ENCODE measurements around the gene GNAQ. TPM values are rescaled to one million over a fixed set of nuclear protein-coding genes. Genes with fewer than 3 reads are reported as not detected.

Gene GNAQ
- polyA plus RNA-seq, 3 donors = 8.3 to 51.0 (median 9.6) TPM

- Histone ChIP-seq H3K9ac (ENCODE audit: insufficient read depth, low read length, poor library complexity, severe bottlenecking) (no peak overlapping the region), H3K27me3 (ENCODE audit: control insufficient read depth in 2 of 2, insufficient read depth in 2 of 2, low read length in 2 of 2) (no peaks in the 10 kb centered on the region), H3K9me3 (replicated peaks in 1 of 2; ENCODE audit: control insufficient read depth in 1 of 2, insufficient read depth in 1 of 2, low read length in 2 of 2) (no peaks in the 10 kb centered on the region), H3K27ac (ENCODE audit: low read depth in 1 of 2, low read length in 2 of 2) (no peak overlapping the region), H3K79me2 (ENCODE audit: insufficient read depth, low read length) (peaks cover 37% of the 10 kb centered on the region), H3K4me3 (replicated peaks in 1 of 3; ENCODE audit: low read depth in 2 of 3, low read length in 3 of 3) (no peak overlapping the region), H3K4me2 (replicated peaks; ENCODE audit: extremely low read depth, low read length, poor library complexity, severe bottlenecking) (no peak overlapping the region), H3K36me3 (replicated peaks in 1 of 2; ENCODE audit: control insufficient read depth in 1 of 2, insufficient read depth in 2 of 2, low read length in 2 of 2) (peaks cover 4 to 46% of the 10 kb centered on the region in 2 donors), H2AFZ (ENCODE audit: insufficient read depth, low read depth, low read length, poor library complexity, severe bottlenecking) (no peak overlapping the region), H4K20me1 (ENCODE audit: insufficient read depth, low read length) (peaks cover 76% of the 10 kb centered on the region), H3K4me1 (ENCODE audit: control insufficient read depth in 1 of 2, insufficient read depth in 2 of 2, low read length in 2 of 2) (peaks cover 16 to 18% of the 10 kb centered on the region in 2 donors)
- H3K27ac Mint-ChIP-seq = peak overlapping the region in 1 of 7 donors; percentile 7
- 95% methylated on average over 4 of the region's 6 CpGs for WGBS (ENCODE audit: insufficient coverage)
- H3K27me3 Mint-ChIP-seq (ENCODE audit: low read depth in 3 of 3) = peaks cover 0 to 2% (median 0%) of the 10 kb centered on the region in 3 donors
- peaks cover 36 to 46% of the 10 kb centered on the region in 2 donors for H3K36me3 Mint-ChIP-seq
- H3K9me3 Mint-ChIP-seq = peaks cover 0 to 3% (median 2%) of the 10 kb centered on the region in 7 donors
- intact Hi-C loops (cut with micrococcal nuclease) = no loop called here
- H3K4me3 Mint-ChIP-seq = no peak overlapping the region
- H3K4me1 Mint-ChIP-seq = peaks cover 34% of the 10 kb centered on the region
- no peak for TF ChIP-seq CTCF (IDR thresholded peaks at IDR 0.05)
- DNase-seq = no peak
Measured at GRCh38 chr9:77770340-77770739, 261.3 kb downstream of the GNAQ start.

GRCh38 chr9:77769246-77769645 is 262.4 kb downstream of the GNAQ start:
- Histone ChIP-seq H3K79me2 (ENCODE audit: insufficient read depth, low read length) (peaks cover 36% of the 10 kb centered on the region), H3K9ac (ENCODE audit: insufficient read depth, low read length, poor library complexity, severe bottlenecking) (no peak overlapping the region), H2AFZ (ENCODE audit: insufficient read depth, low read depth, low read length, poor library complexity, severe bottlenecking) (no peak overlapping the region), H3K4me2 (replicated peaks; ENCODE audit: extremely low read depth, low read length, poor library complexity, severe bottlenecking) (peak overlapping the region; percentile 10), H3K4me3 (replicated peaks in 1 of 3; ENCODE audit: low read depth in 2 of 3, low read length in 3 of 3) (no peak overlapping the region), H3K27ac (ENCODE audit: low read depth in 1 of 2, low read length in 2 of 2) (peak overlapping the region in 1 of 2 donors; percentile 10), H4K20me1 (ENCODE audit: insufficient read depth, low read length) (peaks cover 81% of the 10 kb centered on the region), H3K4me1 (ENCODE audit: control insufficient read depth in 1 of 2, insufficient read depth in 2 of 2, low read length in 2 of 2) (peaks cover 16 to 18% of the 10 kb centered on the region in 2 donors), H3K9me3 (replicated peaks in 1 of 2; ENCODE audit: control insufficient read depth in 1 of 2, insufficient read depth in 1 of 2, low read length in 2 of 2) (no peaks in the 10 kb centered on the region), H3K36me3 (replicated peaks in 1 of 2; ENCODE audit: control insufficient read depth in 1 of 2, insufficient read depth in 2 of 2, low read length in 2 of 2) (peaks cover 4 to 49% of the 10 kb centered on the region in 2 donors), H3K27me3 (ENCODE audit: control insufficient read depth in 2 of 2, insufficient read depth in 2 of 2, low read length in 2 of 2) (no peaks in the 10 kb centered on the region)
- Mint-ChIP-seq H3K4me3 (peak overlapping the region in 1 of 2 donors; percentile 57), H3K9me3 (peaks cover 0 to 6% (median 2%) of the 10 kb centered on the region in 7 donors), H3K27ac (peak overlapping the region; percentile 8 to 80 (median 63)), H3K27me3 (ENCODE audit: low read depth in 3 of 3) (peaks cover 0 to 2% (median 0%) of the 10 kb centered on the region in 3 donors), H3K4me1 (peaks cover 39% of the 10 kb centered on the region), H3K36me3 (peaks cover 36 to 46% of the 10 kb centered on the region in 2 donors)
- TF ChIP-seq CTCF (IDR thresholded peaks at IDR 0.05) = no peak
- intact Hi-C loops (cut with micrococcal nuclease) = no loop called here
- DNase-seq = peak in 2 of 3 donors; percentile 13 to 18
- WGBS (ENCODE audit: insufficient coverage) = 0% methylated on average over 1 of the region's 5 CpGs

Measured in CD14-positive monocyte (primary cell).